Ovary (tissue), 3 donors: ENCODE measurements around the gene DUSP23.

Experiments used
- CTCF ChIP-seq, 3 donors: fragments of 450-650 bp in 2 of 3; fragments of 200-600 bp in 1 of 3; IDR thresholded peaks; one replicate each; pipeline versions ENCODE4 v1.5.1 to v1.8.0; 2016 to 2022; ENCODE audit warnings: antibody characterized with exemption in 3 of 3, mild to moderate bottlenecking in 1 of 3
- POLR2A ChIP-seq: fragments of 450-650 bp; IDR thresholded peaks from one replicate; pipeline ENCODE4 v1.6.1; 2017; ENCODE audit warnings: antibody characterized with exemption, mild to moderate bottlenecking, moderate library complexity
- donor health status: DM: no; HTN: no; CAD: no.

- TF ChIP-seq CTCF (IDR thresholded peaks at IDR 0.05): no peak
- TF ChIP-seq POLR2A: no peak
Measured at GRCh38 chr1:159823406-159823805, 42.6 kb downstream of the DUSP23 start.
